DND-41 (cell line): ENCODE data around the gene NR5A2.

ENCODE experiments used
- ATAC-seq: fragments of 200-7000 bp; cut with Tn5 transposase; 3 replicates; pipeline ENCODE4 v1.9.1; 2021; ENCODE audit warnings: low read depth; ENCODE audit not compliant: insufficient read depth
- DNase-seq: peaks from one replicate; pipeline ENCODE4 v3.0.0-alpha.2; 2020
- H2AFZ ChIP-seq: 2 replicates; pipeline ENCODE4 v1.6.0; 2012; ENCODE audit warnings: low read depth, low read length
- H3K27ac ChIP-seq: 2 replicates; pipeline ENCODE4 v1.5.1; 2012; ENCODE audit warnings: low read length, inconsistent platforms
- H3K27me3 ChIP-seq: fragments of 200-600 bp; sonication (generic); 2 replicates; pipeline ENCODE4 v1.6.0; 2012; ENCODE audit warnings: low read length, mild to moderate bottlenecking, inconsistent platforms; ENCODE audit not compliant: insufficient read depth, poor library complexity
- H3K36me3 ChIP-seq: 2 replicates; pipeline ENCODE4 v1.5.1; 2012; ENCODE audit warnings: low read length, inconsistent platforms; ENCODE audit not compliant: insufficient read depth
- H3K4me1 ChIP-seq: 2 replicates; pipeline ENCODE4 v1.5.1; 2012; ENCODE audit warnings: mild to moderate bottlenecking, low read length; ENCODE audit not compliant: insufficient read depth
- H3K4me2 ChIP-seq: 2 replicates; pipeline ENCODE4 v1.6.0; 2012; ENCODE audit warnings: mild to moderate bottlenecking, moderate library complexity, low read length, inconsistent platforms; ENCODE audit not compliant: insufficient read depth
- H3K4me3 ChIP-seq, 2 experiments: fragments of 200-600 bp in 1 of 2; shearing (Covaris generic) in 1 of 2; 2 replicates each; pipeline ENCODE4 v1.5.1; 2012 to 2016; ENCODE audit warnings: inconsistent platforms in 2 of 2, low read length in 2 of 2, mild to moderate bottlenecking in 2 of 2, low read depth in 1 of 2, moderate library complexity in 1 of 2
- H3K79me2 ChIP-seq: 2 replicates; pipeline ENCODE4 v1.6.0; 2012; ENCODE audit warnings: low read length, inconsistent platforms; ENCODE audit not compliant: insufficient read depth
- H3K9ac ChIP-seq: 2 replicates; pipeline ENCODE4 v1.6.0; 2012; ENCODE audit warnings: low read depth, mild to moderate bottlenecking, inconsistent platforms, low read length, moderate library complexity
- H3K9me3 ChIP-seq: 2 replicates; pipeline ENCODE4 v1.5.1; 2012; ENCODE audit warnings: low read length, moderate library complexity, mild to moderate bottlenecking, inconsistent platforms; ENCODE audit not compliant: insufficient read depth, severe bottlenecking
- H4K20me1 ChIP-seq: 2 replicates; pipeline ENCODE4 v1.6.0; 2012; ENCODE audit warnings: low read length; ENCODE audit not compliant: insufficient read depth
- EZH2 ChIP-seq: IDR thresholded peaks from 3 replicates; pipeline ENCODE4 v1.6.1; 2012; ENCODE audit warnings: borderline replicate concordance, low read depth, mild to moderate bottlenecking, moderate library complexity, low read length, inconsistent platforms; ENCODE audit not compliant: severe bottlenecking
- TF ChIP-seq, protein P1 (sequence below): IDR thresholded peaks from 2 replicates; pipeline ENCODE4 v1.5.1; 2012; ENCODE audit warnings: borderline replicate concordance, low read length, moderate library complexity, mild to moderate bottlenecking; ENCODE audit not compliant: poor library complexity, severe bottlenecking; ENCODE audit errors: extremely low read depth

NR5A2 gene

GRCh38 chr1:200147094-200147493, 119.6 kb downstream of the NR5A2 start:
- TF ChIP-seq, protein P1, sequence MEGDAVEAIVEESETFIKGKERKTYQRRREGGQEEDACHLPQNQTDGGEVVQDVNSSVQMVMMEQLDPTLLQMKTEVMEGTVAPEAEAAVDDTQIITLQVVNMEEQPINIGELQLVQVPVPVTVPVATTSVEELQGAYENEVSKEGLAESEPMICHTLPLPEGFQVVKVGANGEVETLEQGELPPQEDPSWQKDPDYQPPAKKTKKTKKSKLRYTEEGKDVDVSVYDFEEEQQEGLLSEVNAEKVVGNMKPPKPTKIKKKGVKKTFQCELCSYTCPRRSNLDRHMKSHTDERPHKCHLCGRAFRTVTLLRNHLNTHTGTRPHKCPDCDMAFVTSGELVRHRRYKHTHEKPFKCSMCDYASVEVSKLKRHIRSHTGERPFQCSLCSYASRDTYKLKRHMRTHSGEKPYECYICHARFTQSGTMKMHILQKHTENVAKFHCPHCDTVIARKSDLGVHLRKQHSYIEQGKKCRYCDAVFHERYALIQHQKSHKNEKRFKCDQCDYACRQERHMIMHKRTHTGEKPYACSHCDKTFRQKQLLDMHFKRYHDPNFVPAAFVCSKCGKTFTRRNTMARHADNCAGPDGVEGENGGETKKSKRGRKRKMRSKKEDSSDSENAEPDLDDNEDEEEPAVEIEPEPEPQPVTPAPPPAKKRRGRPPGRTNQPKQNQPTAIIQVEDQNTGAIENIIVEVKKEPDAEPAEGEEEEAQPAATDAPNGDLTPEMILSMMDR, result no peak
- TF ChIP-seq EZH2, result no peak
- Histone ChIP-seq H3K4me3 (no peak overlapping the region), H3K4me1 (no peaks in the 10 kb centered on the region)

GRCh38 chr1:200147742-200148141, 120.2 kb downstream of the NR5A2 start:
- Histone ChIP-seq H3K9me3 (no peaks in the 10 kb centered on the region), H3K27me3 (no peaks in the 10 kb centered on the region), H2AFZ (no peak overlapping the region), H3K4me2 (no peak overlapping the region), H3K9ac (no peak overlapping the region), H4K20me1 (no peaks in the 10 kb centered on the region), H3K4me3 (no peak overlapping the region), H3K4me1 (no peaks in the 10 kb centered on the region), H3K27ac (no peak overlapping the region), H3K79me2 (no peaks in the 10 kb centered on the region), H3K36me3 (no peaks in the 10 kb centered on the region)
- ATAC-seq (no peak), DNase-seq (no peak)
- TF ChIP-seq, protein P1, result no peak
- TF ChIP-seq EZH2, result no peak

More at GRCh38 chr1:200147094-200147493, 119.6 kb downstream of the NR5A2 start:
- H2AFZ ChIP-seq, result no peak overlapping the region
- no peak overlapping the region for H3K4me2 ChIP-seq
- H3K9ac ChIP-seq, result no peak overlapping the region
- no peaks in the 10 kb centered on the region for H4K20me1 ChIP-seq
- H3K36me3 ChIP-seq, result no peaks in the 10 kb centered on the region
- H3K79me2 ChIP-seq, result no peaks in the 10 kb centered on the region
- H3K27ac ChIP-seq, result no peak overlapping the region
- no peak for DNase-seq
- no peak for ATAC-seq
- no peaks in the 10 kb centered on the region for H3K27me3 ChIP-seq
- H3K9me3 ChIP-seq, result no peaks in the 10 kb centered on the region

DNA sequence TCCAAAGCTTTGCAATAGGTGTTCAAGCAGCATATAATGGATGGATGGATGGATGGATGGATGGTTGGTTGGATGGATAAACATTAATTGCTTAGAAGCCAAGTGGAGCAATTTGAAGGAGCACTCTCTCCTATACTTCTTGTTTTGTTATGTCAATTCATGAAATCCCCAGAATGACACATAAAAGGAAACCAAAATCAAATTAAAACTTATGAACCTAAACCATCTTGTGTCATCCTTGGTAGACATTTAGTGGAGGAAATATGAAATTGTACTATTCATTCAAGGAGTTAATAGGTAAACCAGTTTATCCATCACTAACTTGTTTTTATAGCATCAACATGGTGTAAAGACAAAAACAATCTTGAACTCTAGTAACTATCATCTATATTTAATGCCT, 122.5 kb downstream of the NR5A2 start:
- no peaks in the 10 kb centered on the region for H3K27me3 ChIP-seq

More for the DNA sequence above, 122.5 kb downstream of the NR5A2 start:
- no peak overlapping the region for H2AFZ ChIP-seq
- DNase-seq, result no peak
- no peaks in the 10 kb centered on the region for H3K9me3 ChIP-seq
- H3K4me3 ChIP-seq, result no peak overlapping the region
- H3K4me1 ChIP-seq, result peaks cover 18% of the 10 kb centered on the region
- H4K20me1 ChIP-seq, result no peaks in the 10 kb centered on the region
- no peak overlapping the region for H3K27ac ChIP-seq
- ATAC-seq, result no peak
- H3K4me2 ChIP-seq, result no peak overlapping the region
- no peaks in the 10 kb centered on the region for H3K79me2 ChIP-seq
- TF ChIP-seq, protein P1, result no peak
- TF ChIP-seq EZH2, result no peak
- no peaks in the 10 kb centered on the region for H3K36me3 ChIP-seq
- no peak overlapping the region for H3K9ac ChIP-seq
